SK-N-SH (cell line): ENCODE data around the gene DLG2. TPM values are rescaled to one million over a fixed set of nuclear protein-coding genes. Genes with fewer than 3 reads are reported as not detected.

Source experiments
- CTCF ChIA-PET: fragments of 300-600, 350-600 bp; formaldehyde crosslinking; extraction: SDS; loops from one replicate; lab custom pipeline; 2021; lab: Yijun Ruan, JAX
- POLR2A ChIA-PET: fragments of 350-600 bp; sonication (Branson Sonifier 250); formaldehyde crosslinking; extraction: SDS; loops from one replicate; lab custom pipeline; 2020; ENCODE audit warnings: antibody characterized with exemption, inconsistent platforms; lab: Yijun Ruan, JAX
- DNase-seq: peaks from one replicate; pipeline ENCODE4 v3.0.0; 2012
- H2AFZ ChIP-seq: fragments of 200-600 bp; sonication (generic); 2 replicates; pipeline ENCODE4 v1.8.1; 2016; ENCODE audit warnings: antibody characterized with exemption, mild to moderate bottlenecking, low read depth
- H3F3A ChIP-seq: fragments of 200-600 bp; sonication (generic); replicated peaks from 2 replicates; pipeline ENCODE3; 2016; ENCODE audit warnings: antibody characterized with exemption, mild to moderate bottlenecking; ENCODE audit not compliant: insufficient read depth
- H3K27ac ChIP-seq, 2 experiments: fragments of 200-500 bp in 1 of 2; fragments of 200-600 bp in 1 of 2; sonication (Bioruptor generic) in 1 of 2; sonication (generic), shearing (Covaris generic) in 1 of 2; 2 replicates each; pipeline versions ENCODE4 v1.5.1 to v1.6.1; 2014 to 2016; ENCODE audit warnings: low read depth in 2 of 2, inconsistent platforms in 1 of 2, low read length in 1 of 2, mild to moderate bottlenecking in 1 of 2, mixed read lengths in 1 of 2
- H3K27me3 ChIP-seq: fragments of 200-600 bp; sonication (generic), shearing (Covaris generic); 2 replicates; pipeline ENCODE4 v1.6.1; 2016; ENCODE audit warnings: mixed run types; ENCODE audit not compliant: insufficient read depth
- H3K36me3 ChIP-seq, 2 experiments: fragments of 200-500 bp in 1 of 2; fragments of 200-600 bp in 1 of 2; sonication (Bioruptor generic) in 1 of 2; sonication (generic) in 1 of 2; replicated peaks in 1 of 2; 2 replicates each; pipeline versions ENCODE3 to v1.5.1; 2014 to 2016; ENCODE audit warnings: low read length in 1 of 2, mild to moderate bottlenecking in 1 of 2; ENCODE audit not compliant: insufficient read depth in 2 of 2, control insufficient read depth in 1 of 2
- H3K4me1 ChIP-seq, 2 experiments: fragments of 200-500 bp in 1 of 2; fragments of 200-600 bp in 1 of 2; sonication (Bioruptor generic) in 1 of 2; sonication (generic), shearing (Covaris generic) in 1 of 2; 2 replicates each; pipeline versions ENCODE4 v1.5.1 to v1.6.1; 2014 to 2016; ENCODE audit warnings: low read depth in 1 of 2, low read length in 1 of 2, mixed run types in 1 of 2; ENCODE audit not compliant: insufficient read depth in 2 of 2, control insufficient read depth in 1 of 2
- H3K4me2 ChIP-seq: fragments of 200-600 bp; sonication (generic), shearing (Covaris generic); 2 replicates; pipeline ENCODE4 v1.6.1; 2017; ENCODE audit warnings: mixed run types
- H3K4me3 ChIP-seq, 2 experiments: fragments of 200-500 bp in 1 of 2; fragments of 200-600 bp in 1 of 2; sonication (Bioruptor generic) in 1 of 2; sonication (generic), shearing (Covaris generic) in 1 of 2; 2 replicates each; pipeline versions ENCODE4 v1.5.1 to v1.8.1; 2014 to 2016; ENCODE audit warnings: low read depth in 2 of 2, inconsistent platforms in 1 of 2, low read length in 1 of 2, mild to moderate bottlenecking in 1 of 2, mixed read lengths in 1 of 2, moderate library complexity in 1 of 2
- H3K79me2 ChIP-seq: fragments of 200-600 bp; sonication (generic); 2 replicates; pipeline ENCODE4 v1.8.1; 2017; ENCODE audit warnings: mild to moderate bottlenecking; ENCODE audit not compliant: insufficient read depth
- H3K9ac ChIP-seq: fragments of 200-600 bp; sonication (generic); 2 replicates; pipeline ENCODE4 v1.6.1; 2017; ENCODE audit warnings: mixed run types
- H3K9me2 ChIP-seq: fragments of 200-600 bp; sonication (generic); 2 replicates; pipeline ENCODE4 v1.6.1; 2017; ENCODE audit warnings: mixed run types
- H3K9me3 ChIP-seq: fragments of 200-600 bp; sonication (generic); 2 replicates; pipeline ENCODE4 v1.6.1; 2017; ENCODE audit warnings: mixed run types, mild to moderate bottlenecking, moderate library complexity
- H4K20me1 ChIP-seq: fragments of 200-600 bp; sonication (generic); 2 replicates; pipeline ENCODE4 v1.6.1; 2017; ENCODE audit warnings: mild to moderate bottlenecking, mixed run types; ENCODE audit not compliant: insufficient read depth
- CTCF ChIP-seq: fragments of 200-600 bp; sonication (generic); IDR thresholded peaks from 2 replicates; pipeline ENCODE4 v1.6.1; 2017; ENCODE audit warnings: antibody characterized with exemption, mild to moderate bottlenecking, moderate library complexity
- EP300 ChIP-seq, 2 experiments: IDR thresholded peaks; 2 replicates each; pipeline versions ENCODE4 v1.4.0 to v1.6.1; 2012; ENCODE audit warnings: borderline replicate concordance in 1 of 2, low read depth in 1 of 2, low read length in 1 of 2
- FOXM1 ChIP-seq: IDR thresholded peaks from 2 replicates; pipeline ENCODE4 v1.4.0; 2012; ENCODE audit warnings: low read depth, mild to moderate bottlenecking
- IRF3 ChIP-seq: fragments of 150-350 bp; IDR thresholded peaks from 2 replicates; pipeline ENCODE4 v1.6.1; 2016; ENCODE audit warnings: mild to moderate bottlenecking, low read depth, low read length
- MXI1 ChIP-seq: IDR thresholded peaks from 2 replicates; pipeline ENCODE4 v1.6.1; 2012; ENCODE audit warnings: mild to moderate bottlenecking, low read depth, low read length, improper control_type of control experiment
- NFIC ChIP-seq: IDR thresholded peaks from 2 replicates; pipeline ENCODE4 v1.4.0; 2012; ENCODE audit warnings: borderline replicate concordance
- POLR2AphosphoS5 ChIP-seq: IDR thresholded peaks from 2 replicates; pipeline ENCODE4 v1.6.1; 2012; ENCODE audit warnings: low read depth, low read length
- RCOR1 ChIP-seq: fragments of 150-350 bp; IDR thresholded peaks from 2 replicates; pipeline ENCODE4 v1.6.1; 2017; ENCODE audit warnings: antibody characterized with exemption, low read length
- REST ChIP-seq: IDR thresholded peaks from 2 replicates; pipeline ENCODE4 v1.6.1; 2012; ENCODE audit warnings: mild to moderate bottlenecking, low read depth, low read length, moderate library complexity
- RFX5 ChIP-seq: IDR thresholded peaks from 2 replicates; pipeline ENCODE4 v1.6.1; 2012; ENCODE audit warnings: mild to moderate bottlenecking, improper control_type of control experiment, low read length
- SIN3A ChIP-seq: IDR thresholded peaks from 2 replicates; pipeline ENCODE4 v1.6.1; 2012; ENCODE audit warnings: low read depth, mild to moderate bottlenecking, low read length, moderate library complexity, borderline replicate concordance
- ZBTB33 ChIP-seq: IDR thresholded peaks from 2 replicates; pipeline ENCODE4 v1.4.0; 2012; ENCODE audit warnings: low read depth, borderline replicate concordance
- WGBS: methylation state at CpG from one replicate; pipeline ENCODE4 v1.1.6; 2017; ENCODE audit warnings: low lambda C conversion rate; 5-methylcytosine and 5-hydroxymethylcytosine counted together
- polyA plus RNA-seq, 3 experiments: library from polyadenylated mRNA; depleted of rRNA; stranded (reverse); fragments of >200 nt; gene quantifications; 2 replicates each; pipeline ENCODE4 v1.2.3, GENCODE V29; 2012

DLG2 gene
- polyA plus RNA-seq, 1 of the 3 experiments (the other 2 are of a cell fraction) = 0.21 TPM

- TF ChIP-seq CTCF = no peak
These were observed 439.2 kb downstream of the DLG2 start (continued) for GRCh38 chr11:85187992-85188391.

DNA sequence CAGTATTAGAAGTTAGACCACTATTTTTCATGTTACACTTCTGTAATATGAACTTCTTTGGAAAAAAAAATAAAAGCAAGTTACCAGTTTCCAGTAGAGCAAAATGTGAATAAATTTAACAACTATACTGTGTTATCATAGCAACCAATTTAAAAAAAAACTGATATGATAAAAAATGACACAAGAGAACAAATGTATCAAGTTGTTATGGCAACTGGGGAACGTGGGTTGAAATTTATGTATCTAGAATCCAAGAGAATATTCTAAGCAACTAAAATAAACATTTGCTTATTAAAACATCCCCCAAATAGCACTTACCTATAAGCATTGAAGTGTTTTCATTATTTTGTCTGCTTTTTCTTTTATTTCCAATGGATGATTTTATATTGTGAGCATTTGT is 442.4 kb downstream of the DLG2 start:
- no peaks in the 10 kb centered on the region for H3K36me3 ChIP-seq
- H3K27me3 ChIP-seq = no peaks in the 10 kb centered on the region
- no peaks in the 10 kb centered on the region for H3K9me2 ChIP-seq
- WGBS = 0% methylated on average over 1 of the region's 1 CpG
- H2AFZ ChIP-seq = no peak overlapping the region
- H3F3A ChIP-seq = no peaks in the 10 kb centered on the region
- no peaks in the 10 kb centered on the region for H3K4me1 ChIP-seq
- H3K4me2 ChIP-seq = no peak overlapping the region
- no peak overlapping the region for H3K27ac ChIP-seq
- DNase-seq = no peak
- ChIA-PET CTCF (no interaction called here), POLR2A (no interaction called here)
- H3K9ac ChIP-seq = no peak overlapping the region
- H3K4me3 ChIP-seq = no peak overlapping the region
- no peaks in the 10 kb centered on the region for H3K79me2 ChIP-seq
- TF ChIP-seq EP300 (IDR thresholded peaks at IDR 0.05; ENCODE audit: borderline replicate concordance in 1 of 2, low read depth in 1 of 2, low read length in 1 of 2) (no peak), POLR2AphosphoS5 (no peak), IRF3 (no peak), FOXM1 (no peak), MXI1 (no peak), RCOR1 (no peak), RFX5 (no peak), REST (no peak), SIN3A (no peak), ZBTB33 (no peak), NFIC (no peak), CTCF (no peak)
- TF ChIP-seq, all 33 proteins: peak for 0
- H4K20me1 ChIP-seq = no peaks in the 10 kb centered on the region
- no peaks in the 10 kb centered on the region for H3K9me3 ChIP-seq
